MM.1S (cell line): ENCODE results near the gene FBXO39.

Experiments
- EZH2phosphoT487 ChIP-seq: fragments of 300-600 bp; sonication (generic); IDR thresholded peaks from 2 replicates; pipeline ENCODE4 v1.6.1; 2018; ENCODE audit warnings: antibody characterized with exemption, low read length
- TF ChIP-seq, protein P1 (sequence below): fragments of 300-600 bp; sonication (generic); IDR thresholded peaks from 2 replicates; pipeline ENCODE4 v1.5.1; 2016; ENCODE audit warnings: antibody characterized with exemption, low read length, mixed read lengths

- TF ChIP-seq, protein P1, sequence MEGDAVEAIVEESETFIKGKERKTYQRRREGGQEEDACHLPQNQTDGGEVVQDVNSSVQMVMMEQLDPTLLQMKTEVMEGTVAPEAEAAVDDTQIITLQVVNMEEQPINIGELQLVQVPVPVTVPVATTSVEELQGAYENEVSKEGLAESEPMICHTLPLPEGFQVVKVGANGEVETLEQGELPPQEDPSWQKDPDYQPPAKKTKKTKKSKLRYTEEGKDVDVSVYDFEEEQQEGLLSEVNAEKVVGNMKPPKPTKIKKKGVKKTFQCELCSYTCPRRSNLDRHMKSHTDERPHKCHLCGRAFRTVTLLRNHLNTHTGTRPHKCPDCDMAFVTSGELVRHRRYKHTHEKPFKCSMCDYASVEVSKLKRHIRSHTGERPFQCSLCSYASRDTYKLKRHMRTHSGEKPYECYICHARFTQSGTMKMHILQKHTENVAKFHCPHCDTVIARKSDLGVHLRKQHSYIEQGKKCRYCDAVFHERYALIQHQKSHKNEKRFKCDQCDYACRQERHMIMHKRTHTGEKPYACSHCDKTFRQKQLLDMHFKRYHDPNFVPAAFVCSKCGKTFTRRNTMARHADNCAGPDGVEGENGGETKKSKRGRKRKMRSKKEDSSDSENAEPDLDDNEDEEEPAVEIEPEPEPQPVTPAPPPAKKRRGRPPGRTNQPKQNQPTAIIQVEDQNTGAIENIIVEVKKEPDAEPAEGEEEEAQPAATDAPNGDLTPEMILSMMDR, result no peak
- no peak for TF ChIP-seq EZH2phosphoT487
Observed at GRCh38 chr17:6782244-6782643, 6.2 kb downstream of the FBXO39 start.
